CMK (cell line): Measurements from ENCODE around the gene SMG6.

Source experiments
- DNase-seq: peaks from one replicate; pipeline ENCODE4 v3.0.0-alpha.2; 2010; ENCODE audit warnings: low read depth

The SMG6 gene

GRCh38 chr17:2235265-2235664 lies 68.3 kb downstream of the SMG6 start:
- DNase-seq, result no peak

- DNase-seq, result no peak
Observed at GRCh38 chr17:2233441-2233947, 70.1 kb downstream of the SMG6 start.

- DNase-seq, result no peak
Observed at GRCh38 chr17:2232244-2232638, 71.3 kb downstream of the SMG6 start.

GRCh38 chr17:2230877-2231276 lies 72.7 kb downstream of the SMG6 start:
- no peak for DNase-seq

GRCh38 chr17:2227025-2227699 lies 76.4 kb downstream of the SMG6 start:
- no peak for DNase-seq

GRCh38 chr17:2223617-2223927 lies 80.0 kb downstream of the SMG6 start:
- DNase-seq, result no peak

GRCh38 chr17:2222901-2223616 lies 80.5 kb downstream of the SMG6 start:
- no peak for DNase-seq

GRCh38 chr17:2222301-2222700 lies 81.3 kb downstream of the SMG6 start:
- DNase-seq, result no peak

- DNase-seq, result no peak
Observed at GRCh38 chr17:2218426-2218825, 85.2 kb downstream of the SMG6 start.

GRCh38 chr17:2215616-2216364 lies 87.8 kb downstream of the SMG6 start:
- DNase-seq, result no peak

GRCh38 chr17:2214929-2215615 lies 88.5 kb downstream of the SMG6 start:
- DNase-seq, result no peak

- DNase-seq, result no peak
Observed at GRCh38 chr17:2214047-2214928, 89.3 kb downstream of the SMG6 start.

GRCh38 chr17:2213291-2213960 lies 90.2 kb downstream of the SMG6 start:
- DNase-seq, result no peak

- no peak for DNase-seq
Observed at GRCh38 chr17:2212400-2212981, 91.1 kb downstream of the SMG6 start.

GRCh38 chr17:2211661-2212399 lies 91.8 kb downstream of the SMG6 start:
- DNase-seq, result no peak

GRCh38 chr17:2210726-2211125 lies 92.9 kb downstream of the SMG6 start:
- no peak for DNase-seq

GRCh38 chr17:2207815-2208515 lies 95.6 kb downstream of the SMG6 start:
- no peak for DNase-seq

GRCh38 chr17:2204393-2204792 lies 99.2 kb downstream of the SMG6 start:
- no peak for DNase-seq

GRCh38 chr17:2203818-2204217 lies 99.8 kb downstream of the SMG6 start:
- DNase-seq, result no peak
